GM19395 (cell line): ENCODE measurements around the gene KRTAP12-4.
"Not testable (repeated sequence)": the region's sequence is repeated elsewhere in the genome, so short reads cannot be mapped to it uniquely, and the experiment has no call there.

ENCODE experiments used
- ATAC-seq: cut with Tn5 transposase; IDR thresholded peaks from one replicate; pipeline ENCODE4 v1.9.1; 2021; ENCODE audit warnings: mild to moderate bottlenecking, moderate library complexity; ENCODE audit not compliant: unreplicated experiment

KRTAP12-4 gene

GRCh38 chr21:44654576-44655175 is at the start of gene KRTAP12-4:
KRTAP12-4 (minus strand) TSS chr21:44654659; CDS start chr21:44654614, 45 bp downstream.
- ATAC-seq = no peak

GRCh38 chr21:44703731-44704635 is 49.5 kb upstream of the KRTAP12-4 start:
- ATAC-seq = no peak

- no peak for ATAC-seq
Measured at GRCh38 chr21:44702973-44703730, 48.7 kb upstream of the KRTAP12-4 start.

GRCh38 chr21:44702111-44702972 is 47.9 kb upstream of the KRTAP12-4 start:
- no peak for ATAC-seq

- ATAC-seq = no peak
Measured at GRCh38 chr21:44701541-44701940, 47.1 kb upstream of the KRTAP12-4 start.

- no peak for ATAC-seq
Measured at GRCh38 chr21:44701023-44701400, 46.6 kb upstream of the KRTAP12-4 start.

- ATAC-seq = no peak
Measured at GRCh38 chr21:44700101-44701022, 45.9 kb upstream of the KRTAP12-4 start.

GRCh38 chr21:44699502-44700001 is 45.1 kb upstream of the KRTAP12-4 start:
- no peak for ATAC-seq

- ATAC-seq = no peak
Measured at GRCh38 chr21:44697811-44698734, 43.6 kb upstream of the KRTAP12-4 start.

GRCh38 chr21:44697172-44697810 is 42.8 kb upstream of the KRTAP12-4 start, which contains the start of gene KRTAP10-12:
KRTAP10-12 (plus strand) TSS chr21:44697172; CDS start chr21:44697202, 30 bp downstream.
- ATAC-seq = not testable (repeated sequence)

- no peak for ATAC-seq
Measured at GRCh38 chr21:44696572-44696971, 42.1 kb upstream of the KRTAP12-4 start.

GRCh38 chr21:44695641-44696040 is 41.2 kb upstream of the KRTAP12-4 start:
- no peak for ATAC-seq

GRCh38 chr21:44695184-44695583 is 40.7 kb upstream of the KRTAP12-4 start:
- ATAC-seq = no peak

GRCh38 chr21:44694776-44695175 is 40.3 kb upstream of the KRTAP12-4 start:
- no peak for ATAC-seq

- ATAC-seq = no peak
Measured at GRCh38 chr21:44692798-44693512, 38.5 kb upstream of the KRTAP12-4 start.

- ATAC-seq = no peak
Measured at GRCh38 chr21:44691686-44692085, 37.2 kb upstream of the KRTAP12-4 start.

GRCh38 chr21:44689740-44690139 is 35.3 kb upstream of the KRTAP12-4 start:
- ATAC-seq = not testable (repeated sequence)
